ENCODE measurements around the gene AMOT.

The AMOT gene

GRCh38 chrX:112839856-112840255, 775 bp downstream of the AMOT start:
- DNase-seq: no peak

DNA sequence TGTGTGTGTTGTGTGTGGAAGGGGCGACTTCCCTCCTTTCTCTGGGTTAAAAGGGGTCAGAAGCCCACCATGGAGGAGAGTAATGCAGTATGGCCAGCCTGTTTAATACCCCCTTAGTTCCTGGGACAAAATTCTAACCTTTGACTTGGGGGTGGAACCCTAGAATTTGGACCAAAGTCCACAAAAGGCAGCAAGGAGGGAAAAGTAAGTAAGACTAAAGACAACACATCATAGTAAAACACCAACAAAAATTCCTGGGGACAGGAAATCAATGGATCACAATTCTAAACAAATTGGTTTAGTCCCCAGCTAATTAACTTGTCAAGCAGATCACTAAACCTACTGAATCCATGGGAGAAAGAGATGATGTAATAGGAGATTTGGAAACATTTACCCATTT, 3.1 kb downstream of the AMOT start:
- DNase-seq: no peak

GRCh38 chrX:112835019-112835418, 5.6 kb downstream of the AMOT start:
- no peak for DNase-seq

DNA sequence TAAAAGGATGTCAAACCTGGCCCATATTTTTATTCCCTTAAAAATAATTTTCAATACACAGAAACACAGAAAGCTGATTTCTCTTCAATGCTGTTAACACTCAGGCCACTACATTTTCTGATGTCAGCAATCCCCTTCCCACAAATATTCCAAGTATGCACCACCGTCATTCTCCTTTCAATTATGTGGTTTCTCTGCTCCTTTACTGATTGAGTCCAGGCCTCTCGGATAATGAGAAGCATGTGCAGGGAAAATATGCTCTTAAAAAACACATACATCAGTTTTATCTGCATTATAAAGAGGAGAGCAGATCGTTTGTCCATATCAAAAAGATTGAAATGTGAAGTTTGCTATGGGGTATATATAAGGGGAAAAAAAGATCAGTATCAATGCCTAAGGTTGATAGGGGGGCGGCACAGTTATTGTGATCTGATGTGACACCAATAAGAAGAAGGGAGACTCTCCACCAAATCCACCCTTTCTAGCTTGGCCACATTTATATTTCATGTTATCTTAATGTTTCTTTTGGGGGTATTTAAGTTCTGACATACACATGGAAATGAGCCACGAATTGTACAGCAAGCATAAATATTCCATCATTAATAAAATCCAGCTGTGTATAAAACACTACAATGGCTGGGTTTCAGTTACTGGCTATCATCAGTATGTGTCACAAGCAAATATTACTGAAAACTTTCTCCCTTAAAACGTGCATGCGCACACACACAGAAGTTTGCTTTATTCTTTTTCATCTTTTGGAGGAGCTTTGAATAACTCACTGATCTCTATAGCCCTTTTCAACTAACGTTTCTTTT, 6.4 kb downstream of the AMOT start:
- no peak for DNase-seq

GRCh38 chrX:112832481-112833095, 8.0 kb downstream of the AMOT start:
- no peak for DNase-seq

- DNase-seq: no peak
Observed at GRCh38 chrX:112830540-112830939, 10.1 kb downstream of the AMOT start.

DNA sequence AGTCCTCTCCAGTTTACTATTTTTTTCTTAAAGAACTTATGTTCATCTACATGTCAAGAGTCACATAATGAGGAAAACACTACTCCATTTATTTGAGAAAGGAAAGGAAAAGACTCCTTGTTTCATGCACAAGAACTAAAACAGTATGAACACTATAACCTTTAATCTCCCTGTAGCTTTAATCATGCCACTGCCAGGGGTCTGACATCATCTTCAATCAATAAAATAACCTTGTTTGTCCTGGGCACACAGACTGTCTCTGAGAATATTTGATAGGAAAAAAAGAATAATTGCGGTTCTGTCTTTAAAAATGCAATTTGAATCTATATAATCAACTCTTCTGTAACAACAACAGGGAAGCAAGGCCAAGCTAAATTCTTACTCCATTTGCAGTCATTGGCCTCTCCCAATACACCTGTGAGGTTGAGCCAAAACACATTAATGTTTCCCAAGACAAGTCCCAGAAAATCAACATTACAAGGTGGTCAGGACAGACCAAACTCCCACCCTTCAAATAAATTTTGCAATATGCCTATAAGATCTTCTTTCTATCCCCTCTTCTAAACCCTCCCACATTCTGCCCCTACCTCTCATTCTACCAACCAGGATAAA, 13.2 kb downstream of the AMOT start:
- DNase-seq: no peak

GRCh38 chrX:112826023-112826422, 14.6 kb downstream of the AMOT start:
- no peak for DNase-seq

- DNase-seq: no peak
Observed at GRCh38 chrX:112822892-112823291, 17.7 kb downstream of the AMOT start.

- no peak for DNase-seq
Observed at GRCh38 chrX:112820364-112821268, 20.0 kb downstream of the AMOT start.

- DNase-seq: no peak
Observed at GRCh38 chrX:112819813-112820212, 20.8 kb downstream of the AMOT start.

GRCh38 chrX:112819008-112819640, 21.5 kb downstream of the AMOT start:
- no peak for DNase-seq

DNA sequence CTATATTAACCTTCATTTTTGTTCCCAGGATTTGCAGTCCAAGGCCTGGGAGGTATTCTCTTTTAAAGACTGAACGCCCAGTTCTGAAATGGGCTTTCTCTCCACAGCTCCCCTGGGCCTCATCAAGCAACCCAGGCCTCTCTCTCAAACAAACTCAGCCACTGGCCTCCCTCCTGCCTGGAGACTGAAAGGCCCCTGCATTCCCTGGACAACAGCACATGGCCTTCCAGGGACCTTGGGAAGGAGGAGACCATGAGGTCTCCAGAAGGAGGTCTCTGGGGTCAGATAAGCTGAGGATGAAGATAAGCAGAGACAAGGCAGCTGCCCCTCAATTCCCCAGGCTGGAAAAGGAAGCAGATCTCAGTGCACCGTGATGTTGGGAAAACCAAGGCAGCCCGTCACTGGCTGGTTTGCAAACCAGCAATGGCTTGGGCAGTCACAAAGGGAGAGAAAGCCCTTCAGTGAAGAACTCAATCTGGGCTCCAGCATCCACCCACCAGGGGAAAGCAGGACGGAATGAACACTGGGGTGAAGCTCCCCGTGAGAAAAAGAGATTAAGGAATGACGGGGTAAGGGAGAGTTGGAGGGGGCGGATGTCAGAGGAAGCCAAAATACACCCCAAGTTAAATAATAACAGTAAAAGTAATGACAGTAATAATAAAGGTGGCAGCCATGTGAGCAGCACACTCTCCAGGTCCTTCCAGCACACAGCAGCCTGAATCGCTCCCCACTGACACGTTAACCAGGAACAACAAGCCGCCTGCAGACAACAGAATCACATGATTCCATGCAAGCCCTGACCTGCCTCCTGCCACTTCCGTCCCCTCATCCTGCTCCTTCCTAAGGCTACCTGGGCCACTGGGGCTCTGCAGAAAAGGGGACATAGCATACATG, 22.3 kb downstream of the AMOT start:
- DNase-seq: no peak

DNA sequence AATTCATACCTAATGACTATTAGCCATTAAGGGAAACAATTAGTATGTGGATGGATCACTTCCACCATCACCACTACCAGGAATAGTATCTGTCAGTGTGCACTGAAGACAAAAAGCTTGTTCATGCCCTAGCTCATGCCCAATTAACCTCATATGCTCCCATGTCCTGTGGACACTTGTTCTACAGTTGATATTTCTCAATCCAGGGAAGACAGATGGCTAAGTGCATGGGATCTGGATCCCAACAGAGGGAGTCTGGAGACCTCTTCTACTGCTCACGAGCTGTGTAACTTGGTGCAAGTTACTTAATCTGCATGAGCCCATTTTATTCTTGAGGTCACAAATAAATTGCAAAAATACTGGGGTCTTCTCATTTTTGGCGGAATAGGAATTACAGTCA, 23.7 kb downstream of the AMOT start:
- no peak for DNase-seq

GRCh38 chrX:112814496-112814895, 26.1 kb downstream of the AMOT start:
- no peak for DNase-seq

GRCh38 chrX:112812741-112813140, 27.9 kb downstream of the AMOT start:
- no peak for DNase-seq

DNA sequence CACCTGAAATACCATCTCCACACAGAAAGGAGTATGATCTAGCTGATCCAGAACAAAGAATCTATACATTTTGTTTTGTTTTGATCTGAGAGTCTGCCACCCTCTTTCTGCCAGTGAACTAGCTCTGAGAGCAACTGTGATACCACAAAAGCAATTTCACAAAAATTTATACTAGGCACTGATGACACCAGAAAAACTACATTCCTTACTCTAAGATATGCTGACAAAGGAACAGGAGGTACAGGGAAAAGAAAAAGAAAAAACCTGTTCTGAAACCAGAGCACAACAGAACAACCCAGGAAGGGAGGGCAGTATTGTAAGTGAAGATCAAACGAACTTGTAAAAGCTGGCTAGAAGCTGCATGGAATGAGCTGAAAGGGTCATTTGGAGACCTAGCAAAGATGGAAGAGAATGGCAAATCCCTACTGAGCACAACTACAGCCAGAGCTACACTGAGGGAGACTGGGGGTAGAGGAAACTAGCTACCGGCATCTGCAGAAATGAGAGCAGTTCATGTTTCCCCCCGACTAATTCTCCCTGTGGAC, 31.9 kb downstream of the AMOT start:
- no peak for DNase-seq

DNA sequence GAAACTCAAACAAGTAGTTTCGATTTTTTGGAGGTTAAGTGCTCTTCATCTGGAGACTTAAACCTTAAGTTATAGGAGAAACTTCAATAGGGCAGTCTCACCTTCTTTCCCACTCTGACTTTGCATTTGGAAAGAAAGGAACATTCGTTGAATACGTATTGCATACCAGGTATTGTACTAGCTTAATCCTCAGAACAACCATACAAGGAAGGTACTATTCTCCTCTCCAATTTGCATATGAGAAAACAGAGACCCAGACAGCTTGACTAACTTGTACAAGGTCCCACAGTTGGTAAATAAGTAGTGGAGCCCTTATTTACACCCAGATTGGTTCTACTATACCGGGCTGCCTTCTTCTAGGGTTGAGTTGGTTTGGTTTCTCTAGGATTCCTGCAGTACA, 32.6 kb downstream of the AMOT start:
- DNase-seq: no peak

GRCh38 chrX:112803060-112803459, 37.6 kb downstream of the AMOT start:
- no peak for DNase-seq

DNA sequence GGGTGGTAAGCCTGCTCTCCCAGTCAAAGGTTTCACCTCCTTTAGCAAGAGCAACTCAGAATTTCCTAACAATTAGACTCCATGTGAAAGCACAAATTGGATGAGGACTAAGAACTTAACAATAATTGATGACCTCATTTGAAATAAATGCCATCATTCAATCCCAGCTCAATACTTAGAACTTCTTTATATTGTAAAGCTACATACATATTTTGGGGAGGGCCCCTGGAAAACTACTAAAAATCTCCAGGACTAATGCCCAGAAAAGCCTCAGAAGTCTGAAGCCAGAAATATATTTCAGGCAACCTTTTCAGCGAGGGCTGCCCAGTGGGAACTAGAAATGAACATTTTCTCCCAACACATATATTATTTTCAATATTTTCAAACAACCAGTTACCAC, 38.1 kb downstream of the AMOT start:
- DNase-seq: no peak
